Osteocyte (in vitro differentiated cells): ENCODE measurements around the gene SELPLG. TPM values are rescaled to one million over a fixed set of nuclear protein-coding genes. Genes with fewer than 3 reads are reported as not detected.

ENCODE experiments used
- DNase-seq: peaks from one replicate; pipeline ENCODE4 v3.0.0; 2021; ENCODE audit warnings: mixed read lengths; ENCODE audit not compliant: unreplicated experiment; ENCODE audit errors: extremely low spot score
- H3K27ac Mint-ChIP-seq: one replicate; pipeline ENCODE4 v1.8.0; 2021; ENCODE audit warnings: mild to moderate bottlenecking, mixed read lengths; ENCODE audit not compliant: unreplicated experiment
- H3K27me3 Mint-ChIP-seq: one replicate; pipeline ENCODE4 v1.8.0; 2021; ENCODE audit warnings: mixed read lengths; ENCODE audit not compliant: unreplicated experiment
- H3K36me3 Mint-ChIP-seq: one replicate; pipeline ENCODE4 v1.8.0; 2021; ENCODE audit warnings: mixed read lengths; ENCODE audit not compliant: unreplicated experiment
- H3K4me1 Mint-ChIP-seq: one replicate; pipeline ENCODE4 v1.8.0; 2021; ENCODE audit warnings: mixed read lengths; ENCODE audit not compliant: unreplicated experiment
- H3K4me3 Mint-ChIP-seq: one replicate; pipeline ENCODE4 v1.8.0; 2021; ENCODE audit warnings: mild to moderate bottlenecking, moderate library complexity, mixed read lengths; ENCODE audit not compliant: unreplicated experiment
- H3K9me3 Mint-ChIP-seq: one replicate; pipeline ENCODE4 v1.8.0; 2021; ENCODE audit warnings: mixed read lengths; ENCODE audit not compliant: unreplicated experiment
- total RNA-seq: library from RNA; stranded (reverse); gene quantifications from 2 replicates; pipeline ENCODE4 v1.2.1, GENCODE V29; 2021
- TF ChIP-seq, protein P1 (sequence below): fragments of 200-600 bp; sonication (generic); IDR thresholded peaks from 2 replicates; pipeline ENCODE4 v1.5.0; 2021; ENCODE audit warnings: antibody characterized with exemption, mild to moderate bottlenecking, moderate library complexity

The SELPLG gene
- total RNA-seq, 1 donor from 2014 or later = 0.59 TPM

DNA sequence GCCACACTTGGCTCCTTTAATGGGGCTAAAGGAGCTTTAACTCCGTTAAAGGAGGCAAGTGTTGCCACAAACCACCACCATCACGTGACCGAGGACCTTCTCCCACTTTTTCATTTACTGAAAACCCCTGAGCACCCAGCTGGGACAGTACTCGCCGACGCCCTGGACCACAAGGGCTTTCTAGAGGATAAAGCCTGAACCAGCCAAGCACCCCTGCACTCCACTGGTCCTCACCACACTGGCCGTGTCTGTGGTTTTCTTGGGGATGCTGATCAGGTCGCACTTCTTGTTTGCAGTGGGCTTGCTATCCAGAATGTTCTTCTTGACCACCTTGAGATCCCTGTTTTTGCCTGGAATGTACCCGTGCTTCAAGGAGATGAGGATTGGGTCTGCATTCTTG lies 14.7 kb upstream of the SELPLG start:
- TF ChIP-seq, protein P1, sequence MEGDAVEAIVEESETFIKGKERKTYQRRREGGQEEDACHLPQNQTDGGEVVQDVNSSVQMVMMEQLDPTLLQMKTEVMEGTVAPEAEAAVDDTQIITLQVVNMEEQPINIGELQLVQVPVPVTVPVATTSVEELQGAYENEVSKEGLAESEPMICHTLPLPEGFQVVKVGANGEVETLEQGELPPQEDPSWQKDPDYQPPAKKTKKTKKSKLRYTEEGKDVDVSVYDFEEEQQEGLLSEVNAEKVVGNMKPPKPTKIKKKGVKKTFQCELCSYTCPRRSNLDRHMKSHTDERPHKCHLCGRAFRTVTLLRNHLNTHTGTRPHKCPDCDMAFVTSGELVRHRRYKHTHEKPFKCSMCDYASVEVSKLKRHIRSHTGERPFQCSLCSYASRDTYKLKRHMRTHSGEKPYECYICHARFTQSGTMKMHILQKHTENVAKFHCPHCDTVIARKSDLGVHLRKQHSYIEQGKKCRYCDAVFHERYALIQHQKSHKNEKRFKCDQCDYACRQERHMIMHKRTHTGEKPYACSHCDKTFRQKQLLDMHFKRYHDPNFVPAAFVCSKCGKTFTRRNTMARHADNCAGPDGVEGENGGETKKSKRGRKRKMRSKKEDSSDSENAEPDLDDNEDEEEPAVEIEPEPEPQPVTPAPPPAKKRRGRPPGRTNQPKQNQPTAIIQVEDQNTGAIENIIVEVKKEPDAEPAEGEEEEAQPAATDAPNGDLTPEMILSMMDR = no peak
- DNase-seq = no peak
- no peaks in the 10 kb centered on the region for H3K27me3 Mint-ChIP-seq
- H3K4me3 Mint-ChIP-seq = no peak overlapping the region
- peaks cover 22% of the 10 kb centered on the region for H3K4me1 Mint-ChIP-seq
- peak overlapping the region; percentile 32 for H3K27ac Mint-ChIP-seq
- H3K36me3 Mint-ChIP-seq = peaks cover 69% of the 10 kb centered on the region
- H3K9me3 Mint-ChIP-seq = no peaks in the 10 kb centered on the region

DNA sequence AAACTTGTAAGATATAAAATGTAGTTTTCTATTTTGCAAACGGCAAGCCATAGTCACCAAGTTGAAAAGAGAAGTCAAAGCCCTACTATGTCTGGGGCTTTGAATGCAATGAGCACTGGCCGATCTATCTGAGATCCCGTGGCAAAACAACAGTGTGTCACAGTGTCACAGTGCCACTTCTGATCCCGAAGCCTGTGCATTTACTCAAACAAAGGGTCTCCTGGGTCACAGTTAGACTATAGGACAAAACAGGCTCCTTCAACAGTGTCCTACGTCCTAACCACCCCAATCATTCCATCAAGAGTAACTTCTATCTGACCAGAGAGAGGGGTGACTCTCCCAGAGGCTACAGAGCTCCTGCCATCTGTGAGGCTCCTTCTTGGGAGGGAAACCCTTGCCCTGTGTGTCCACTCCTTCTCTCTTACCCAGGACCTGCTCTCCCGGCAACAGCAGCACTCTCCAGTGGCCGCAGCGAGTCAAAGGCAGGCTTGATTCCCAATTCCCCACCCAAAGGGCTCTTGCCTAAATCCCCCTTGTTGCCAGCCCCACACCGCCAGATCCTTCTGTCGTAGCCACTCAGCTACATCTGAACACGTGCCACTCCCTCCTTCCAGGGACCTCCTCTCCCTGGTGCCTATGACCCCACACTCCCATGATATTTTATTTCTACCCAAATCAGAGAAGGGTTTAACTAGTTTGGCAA lies 14.0 kb upstream of the SELPLG start:
- Mint-ChIP-seq H3K4me1 (peaks cover 26% of the 10 kb centered on the region), H3K27me3 (no peaks in the 10 kb centered on the region), H3K9me3 (no peaks in the 10 kb centered on the region), H3K36me3 (peaks cover 69% of the 10 kb centered on the region), H3K27ac (peak overlapping the region; percentile 32), H3K4me3 (no peak overlapping the region)
- peak; percentile 57 for DNase-seq
- TF ChIP-seq, protein P1 = no peak

DNA sequence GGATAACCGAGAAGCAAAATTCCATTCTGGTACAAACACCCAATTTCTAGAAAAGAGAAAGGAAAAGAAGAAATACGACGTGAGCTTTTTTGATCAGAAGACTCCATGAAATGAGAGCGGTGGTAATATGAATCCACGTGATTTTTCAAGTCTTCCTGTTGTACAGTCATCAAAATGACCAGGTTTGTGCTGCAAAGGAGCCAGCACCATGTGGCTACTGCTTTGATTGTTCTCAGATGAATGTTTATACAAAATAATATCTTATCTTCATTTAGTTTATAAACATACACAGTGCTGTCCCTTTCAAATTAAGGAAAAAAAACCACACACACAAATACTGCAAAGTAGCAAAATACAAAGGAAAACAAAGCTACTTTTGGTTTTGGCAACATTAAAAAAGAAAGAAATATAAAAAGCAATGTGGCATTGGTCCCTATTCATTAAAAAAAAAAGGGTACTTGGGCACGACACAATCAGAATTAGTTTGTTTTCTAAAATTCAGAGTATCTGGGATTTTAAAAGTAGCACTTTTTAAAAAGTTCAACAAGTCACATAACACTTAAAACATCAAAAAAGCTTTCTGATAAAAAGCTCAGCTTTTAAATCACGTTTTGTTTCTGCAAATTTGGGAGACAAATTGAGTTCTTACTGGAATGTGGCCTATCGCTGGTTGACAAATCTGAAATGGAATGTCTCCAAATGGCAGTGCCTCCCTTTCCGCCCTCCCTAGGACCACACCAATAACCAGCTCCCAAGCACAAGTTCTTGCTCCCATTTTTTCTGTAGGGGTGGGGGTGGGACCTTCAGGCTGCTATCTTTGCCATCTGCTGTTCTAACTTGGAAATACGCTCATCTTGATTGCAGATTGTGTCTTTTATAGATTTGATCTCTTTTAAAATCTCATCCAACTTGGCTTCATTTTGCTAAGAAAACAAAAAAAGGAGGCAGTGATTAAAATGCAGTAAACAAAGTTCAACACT lies 13.2 kb upstream of the SELPLG start:
- Mint-ChIP-seq H3K27me3 (no peaks in the 10 kb centered on the region), H3K4me1 (peaks cover 26% of the 10 kb centered on the region), H3K27ac (no peak overlapping the region), H3K36me3 (peaks cover 70% of the 10 kb centered on the region), H3K9me3 (no peaks in the 10 kb centered on the region), H3K4me3 (no peak overlapping the region)
- DNase-seq = no peak
- TF ChIP-seq, protein P1 = no peak

DNA sequence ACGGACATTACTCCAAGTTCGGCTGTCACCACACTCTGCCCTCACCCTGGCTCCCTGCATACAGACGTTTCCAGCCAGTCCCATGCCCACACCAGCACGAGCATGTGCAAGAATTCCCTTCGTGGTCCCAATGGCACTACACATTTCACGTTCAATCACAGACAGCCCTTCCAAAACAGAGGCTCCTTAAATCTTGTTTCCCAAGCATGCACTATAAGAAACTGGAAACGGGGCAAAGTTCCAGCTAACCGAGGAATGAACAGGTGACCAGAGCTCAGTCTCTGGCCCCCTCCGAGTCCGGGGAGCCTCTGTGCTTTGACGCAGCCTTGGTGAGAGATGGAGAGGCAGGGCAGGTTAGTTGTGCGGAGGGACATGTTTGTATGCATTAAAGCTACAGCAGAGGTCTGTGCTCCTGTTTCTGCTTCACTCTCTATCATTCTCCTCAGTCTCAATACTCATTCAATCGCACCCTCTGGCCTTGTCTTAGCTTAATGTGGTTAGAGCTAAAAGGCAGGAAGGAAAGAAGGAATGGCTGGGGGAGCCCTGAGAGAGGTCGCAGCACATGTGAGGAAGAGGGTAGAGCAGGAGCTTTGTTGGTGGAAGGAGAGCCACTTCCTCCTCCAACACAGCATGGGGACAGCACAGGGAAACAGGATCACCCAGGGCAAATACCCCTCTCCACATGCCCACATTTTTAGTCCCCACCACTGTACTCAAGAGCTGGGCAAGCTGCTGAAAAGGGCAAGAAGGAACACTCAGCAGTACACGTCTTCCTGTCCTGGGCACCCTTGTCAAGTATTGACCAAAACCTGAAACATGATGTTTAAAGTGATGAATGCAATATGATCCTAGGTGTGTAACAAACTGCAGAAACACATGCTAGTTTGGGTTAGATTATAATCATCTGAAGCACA lies 12.2 kb upstream of the SELPLG start:
- TF ChIP-seq, protein P1 = no peak
- Mint-ChIP-seq H3K4me1 (peaks cover 26% of the 10 kb centered on the region), H3K27me3 (no peaks in the 10 kb centered on the region), H3K4me3 (no peak overlapping the region), H3K27ac (no peak overlapping the region), H3K36me3 (peaks cover 69% of the 10 kb centered on the region), H3K9me3 (no peaks in the 10 kb centered on the region)
- DNase-seq = peak; percentile 66
